ENCODE results near the gene DMAC1. TPM values are rescaled to one million over a fixed set of nuclear protein-coding genes. Genes with fewer than 3 reads are reported as not detected.

DMAC1 gene
- total and polyA plus RNA-seq, 2 donors (not counting 1 experiment from before 2014, with no cell fraction given) = 9.8 to 25.7 TPM

GRCh38 chr9:7778851-7779600 lies 20.6 kb downstream of the DMAC1 start:
- CTCF ChIA-PET = no interaction called here
- intact Hi-C loops (cut with micrococcal nuclease) = no loop called here

More at GRCh38 chr9:7778851-7779600, 20.6 kb downstream of the DMAC1 start:
- H3K27me3 Mint-ChIP-seq = peaks cover 5% of the 10 kb centered on the region
- no peak overlapping the region for H2AFZ ChIP-seq (ENCODE audit: insufficient read depth, low read depth, low read length, poor library complexity, severe bottlenecking)
- H3K27ac Mint-ChIP-seq = no peak overlapping the region
- ATAC-seq (ENCODE audit: low read depth) (no peak), DNase-seq (no peak)
- no peaks in the 10 kb centered on the region for H3K79me2 ChIP-seq (ENCODE audit: control insufficient read depth, insufficient read depth, low read length)
- no peak for TF ChIP-seq CTCF (IDR thresholded peaks at IDR 0.05)
- no peak for TF ChIP-seq EZH2 (IDR thresholded peaks at IDR 0.05; ENCODE audit: borderline replicate concordance, insufficient read depth, low read depth, low read length, poor library complexity, severe bottlenecking)
- POLR2A ChIA-PET = no interaction called here
- no peak overlapping the region for H3K4me2 ChIP-seq (replicated peaks; ENCODE audit: low read depth, low read length, poor library complexity, severe bottlenecking)
- H3K9ac ChIP-seq (ENCODE audit: low read length) = no peak overlapping the region
- WGBS (ENCODE audit: insufficient coverage) = no CpG with 5 or more reads among the region's 2 CpGs
- H3K27ac ChIP-seq (ENCODE audit: low read length in 2 of 2) = no peak overlapping the region
- H3K9me3 Mint-ChIP-seq (ENCODE audit: insufficient read depth) = no peaks in the 10 kb centered on the region
- H3K4me3 ChIP-seq (ENCODE audit: control extremely low read depth in 1 of 5, extremely low read depth in 1 of 5, insufficient read depth in 1 of 5, low read depth in 2 of 5, low read length in 4 of 5) = no peak overlapping the region
- H3K4me3 Mint-ChIP-seq = no peak overlapping the region
- no peaks in the 10 kb centered on the region for H4K20me1 ChIP-seq (ENCODE audit: control insufficient read depth, insufficient read depth, low read length, poor library complexity, severe bottlenecking)
- no peaks in the 10 kb centered on the region for H3K27me3 ChIP-seq (replicated peaks in 1 of 4; ENCODE audit: control extremely low read depth in 1 of 4, control insufficient read depth in 3 of 4, insufficient read depth in 4 of 4, low read length in 3 of 4)
- no peaks in the 10 kb centered on the region for H3K4me1 ChIP-seq (ENCODE audit: control insufficient read depth in 2 of 2, insufficient read depth in 2 of 2, low read length in 2 of 2)
- no peaks in the 10 kb centered on the region for H3K9me3 ChIP-seq (ENCODE audit: control extremely low read depth in 1 of 3, control insufficient read depth in 2 of 3, insufficient read depth in 1 of 3, low read length in 2 of 3)
- no peaks in the 10 kb centered on the region for H3K36me3 ChIP-seq (replicated peaks in 1 of 2; ENCODE audit: control extremely low read depth in 1 of 2, control insufficient read depth in 1 of 2, extremely low read depth in 1 of 2, insufficient read depth in 2 of 2, low read length in 1 of 2)
- no peaks in the 10 kb centered on the region for H3K4me1 Mint-ChIP-seq

Data from B cell (primary cell).